H1 (cell line): Measurements from ENCODE around the gene SIK3. TPM values are rescaled to one million over a fixed set of nuclear protein-coding genes. Genes with fewer than 3 reads are reported as not detected.

ENCODE experiments used
- CTCF ChIA-PET: fragments of 300-600 bp; sonication (Branson Sonifier 250); formaldehyde crosslinking; loops from one replicate; lab custom pipeline; 2021; ENCODE audit not compliant: partially characterized antibody; lab: Charles Lee
- POLR2A ChIA-PET: fragments of 300-600 bp; sonication (Branson Sonifier 250); formaldehyde crosslinking; loops from one replicate; lab custom pipeline; 2021; ENCODE audit warnings: inconsistent platforms; ENCODE audit not compliant: partially characterized antibody; lab: Charles Lee
- DNase-seq, 2 experiments: peaks; one replicate each; pipeline versions ENCODE4 v3.0.0 to v3.0.0-alpha.2; 2010 to 2022; ENCODE audit warnings: low spot score in 2 of 2, low read depth in 1 of 2, mixed read lengths in 1 of 2
- FAIRE-seq: peaks from 2 replicates; lab custom pipeline; 2011; peaks lifted over from hg19 to GRCh38; lab: Jason Lieb, UNC
- H2AFZ ChIP-seq: 2 replicates; pipeline ENCODE4 v1.8.1; 2012; ENCODE audit warnings: low read length, inconsistent platforms
- H2AK5ac ChIP-seq: 2 replicates; pipeline ENCODE4 v1.6.1; 2013; ENCODE audit warnings: low read depth, low read length
- H2BK120ac ChIP-seq: replicated peaks from 2 replicates; pipeline ENCODE3; 2013; ENCODE audit warnings: low read depth, low read length, inconsistent platforms
- H2BK12ac ChIP-seq: 2 replicates; pipeline ENCODE4 v1.6.1; 2013; ENCODE audit warnings: low read depth, low read length
- H2BK15ac ChIP-seq: 2 replicates; pipeline ENCODE4 v1.6.1; 2013; ENCODE audit warnings: low read length
- H2BK20ac ChIP-seq: 2 replicates; pipeline ENCODE4 v1.6.1; 2013; ENCODE audit warnings: low read length
- H2BK5ac ChIP-seq: 2 replicates; pipeline ENCODE4 v1.6.1; 2013; ENCODE audit warnings: low read depth, low read length
- H3K14ac ChIP-seq: 2 replicates; pipeline ENCODE4 v1.6.1; 2013; ENCODE audit warnings: inconsistent platforms; ENCODE audit not compliant: insufficient read length
- H3K18ac ChIP-seq: 2 replicates; pipeline ENCODE4 v1.6.1; 2013; ENCODE audit warnings: low read length; ENCODE audit errors: extremely low read depth
- H3K23ac ChIP-seq: 2 replicates; pipeline ENCODE4 v1.6.1; 2013; ENCODE audit warnings: inconsistent platforms; ENCODE audit not compliant: insufficient read length
- H3K23me2 ChIP-seq: 2 replicates; pipeline ENCODE4 v1.6.1; 2013; ENCODE audit warnings: low read depth, low read length
- H3K27ac ChIP-seq: 2 replicates; pipeline ENCODE4 v1.6.1; 2011; ENCODE audit warnings: low read depth, low read length, inconsistent platforms
- H3K27me3 ChIP-seq, 4 experiments: replicated peaks in 1 of 4; 1 replicate in 1 of 4; 2 replicates in 3 of 4; pipeline versions ENCODE4 v1.6.1 to v1.8.1; 2011 to 2013; ENCODE audit warnings: low read length in 3 of 4, mild to moderate bottlenecking in 3 of 4, inconsistent platforms in 2 of 4, mixed read lengths in 2 of 4, moderate library complexity in 1 of 4; ENCODE audit not compliant: control insufficient read depth in 3 of 4, insufficient read depth in 3 of 4; ENCODE audit errors: extremely low read depth in 1 of 4
- H3K36me3 ChIP-seq, 4 experiments: 2 replicates each; pipeline versions ENCODE4 v1.6.1 to v1.8.1; 2011 to 2013; ENCODE audit warnings: mild to moderate bottlenecking in 4 of 4, low read length in 3 of 4, moderate library complexity in 2 of 4, control low read depth in 1 of 4, inconsistent platforms in 1 of 4; ENCODE audit not compliant: insufficient read depth in 4 of 4, control insufficient read depth in 2 of 4
- H3K4ac ChIP-seq: replicated peaks from 2 replicates; pipeline ENCODE3; 2013; ENCODE audit warnings: low read length, low read depth, mixed read lengths, inconsistent platforms; ENCODE audit not compliant: insufficient read length
- H3K4me1 ChIP-seq, 4 experiments: replicated peaks in 1 of 4; 1 replicate in 1 of 4; 2 replicates in 3 of 4; pipeline versions ENCODE4 v1.6.1 to v1.8.1; 2011 to 2013; ENCODE audit warnings: low read length in 3 of 4, inconsistent platforms in 2 of 4, mixed read lengths in 1 of 4; ENCODE audit not compliant: insufficient read depth in 4 of 4, control insufficient read depth in 3 of 4
- H3K4me2 ChIP-seq, 2 experiments: 2 replicates each; pipeline versions ENCODE4 v1.6.1 to v1.8.1; 2011 to 2013; ENCODE audit warnings: low read depth in 2 of 2, low read length in 2 of 2, control low read depth in 1 of 2, inconsistent platforms in 1 of 2, mild to moderate bottlenecking in 1 of 2; ENCODE audit not compliant: insufficient read depth in 1 of 2
- H3K4me3 ChIP-seq, 4 experiments: fragments of 200-600, 300-600 bp in 1 of 4; sonication (generic), shearing (Covaris generic), sonication (Bioruptor Twin) in 1 of 4; 2 replicates each; pipeline versions ENCODE4 v1.5.1 to v1.8.1; 2011 to 2016; ENCODE audit warnings: low read length in 4 of 4, low read depth in 3 of 4, control low read depth in 2 of 4, inconsistent platforms in 2 of 4, mild to moderate bottlenecking in 2 of 4, mixed read lengths in 1 of 4, moderate library complexity in 1 of 4; ENCODE audit not compliant: insufficient read depth in 2 of 4; ENCODE audit errors: extremely low read depth in 1 of 4
- H3K56ac ChIP-seq: replicated peaks from 2 replicates; pipeline ENCODE3; 2013; ENCODE audit warnings: low read depth, mild to moderate bottlenecking, mixed read lengths, low read length, inconsistent platforms; ENCODE audit not compliant: insufficient read length
- H3K79me1 ChIP-seq: 2 replicates; pipeline ENCODE4 v1.6.1; 2013; ENCODE audit warnings: low read depth, low read length, control low read depth
- H3K79me2 ChIP-seq, 2 experiments: 2 replicates each; pipeline versions ENCODE4 v1.6.1 to v1.8.1; 2012 to 2013; ENCODE audit warnings: low read length in 2 of 2, mild to moderate bottlenecking in 2 of 2, inconsistent platforms in 1 of 2; ENCODE audit not compliant: insufficient read depth in 2 of 2, control insufficient read depth in 1 of 2
- H3K9ac ChIP-seq, 4 experiments: replicated peaks in 1 of 4; 1 replicate in 1 of 4; 2 replicates in 3 of 4; pipeline versions ENCODE4 v1.6.1 to v1.8.1; 2011 to 2013; ENCODE audit warnings: low read depth in 3 of 4, low read length in 3 of 4, control low read depth in 2 of 4, mild to moderate bottlenecking in 2 of 4, moderate library complexity in 2 of 4, inconsistent platforms in 1 of 4; ENCODE audit errors: extremely low read depth in 1 of 4
- H3K9me3 ChIP-seq, 2 experiments: 2 replicates each; pipeline versions ENCODE4 v1.6.1 to v1.8.1; 2012 to 2013; ENCODE audit warnings: mild to moderate bottlenecking in 2 of 2, moderate library complexity in 2 of 2, control low read depth in 1 of 2, inconsistent platforms in 1 of 2, low read depth in 1 of 2, low read length in 1 of 2, mixed read lengths in 1 of 2; ENCODE audit not compliant: insufficient read depth in 2 of 2
- H4K20me1 ChIP-seq, 2 experiments: replicated peaks in 1 of 2; 2 replicates each; pipeline versions ENCODE3 to v1.8.1; 2011 to 2013; ENCODE audit warnings: inconsistent platforms in 2 of 2, low read length in 2 of 2, mild to moderate bottlenecking in 1 of 2; ENCODE audit not compliant: insufficient read depth in 2 of 2, control insufficient read depth in 1 of 2
- H4K5ac ChIP-seq: 2 replicates; pipeline ENCODE4 v1.6.1; 2013; ENCODE audit warnings: low read length, low read depth, mixed read lengths, inconsistent platforms; ENCODE audit not compliant: insufficient read length
- H4K8ac ChIP-seq: 2 replicates; pipeline ENCODE4 v1.8.0; 2013; ENCODE audit warnings: mild to moderate bottlenecking, moderate library complexity, low read length, inconsistent platforms; ENCODE audit not compliant: insufficient read depth; ENCODE audit errors: extremely low read depth
- H4K91ac ChIP-seq: replicated peaks from 2 replicates; pipeline ENCODE3; 2013; ENCODE audit warnings: low read length, mixed read lengths, inconsistent platforms; ENCODE audit not compliant: insufficient read length
- CBX8 ChIP-seq: fragments of 300-800, 300-1000 bp; sonication (generic); IDR thresholded peaks from 2 replicates; pipeline ENCODE4 v1.7.1; 2016; ENCODE audit warnings: low read depth, low read length, borderline replicate concordance
- NRF1 ChIP-seq: IDR thresholded peaks from 2 replicates; pipeline ENCODE4 v1.6.1; 2011; ENCODE audit warnings: mild to moderate bottlenecking, low read depth, low read length, improper control_type of control experiment
- SP4 ChIP-seq: IDR thresholded peaks from 2 replicates; pipeline ENCODE4 v1.6.1; 2012; ENCODE audit warnings: low read length, inconsistent platforms
- TAF1 ChIP-seq: IDR thresholded peaks from 2 replicates; pipeline ENCODE4 v1.6.1; 2011; ENCODE audit warnings: mild to moderate bottlenecking, low read depth, low read length
- WGBS, 2 experiments: shearing (Covaris generic) in 1 of 2; methylation state at CpG; one replicate each; pipeline versions ENCODE4 v1.1.6 to v1.1.7; 2013 to 2015; ENCODE audit warnings: low lambda C conversion rate in 2 of 2, mixed read lengths in 2 of 2, inconsistent platforms in 1 of 2, low coverage in 1 of 2, missing lambda C conversion rate in 1 of 2; ENCODE audit not compliant: insufficient replicate concordance in 2 of 2, insufficient coverage in 1 of 2, insufficient read length in 1 of 2; ENCODE audit errors: extremely low coverage in 1 of 2, missing lambda C conversion rate in 1 of 2; 5-methylcytosine and 5-hydroxymethylcytosine counted together
- polyA plus RNA-seq, 7 experiments: library from polyadenylated mRNA; depleted of rRNA in 3 of 7; stranded (reverse) in 5 of 7; unstranded in 2 of 7; fragments of >200 nt in 5 of 7; fragments of 200-250 nt in 2 of 7; gene quantifications; 1 replicate in 5 of 7; 2 replicates in 1 of 7; 4 replicates in 1 of 7; pipeline versions ENCODE4 v1.2.1 to v1.2.3, GENCODE V29; 2011 to 2013; ENCODE audit warnings: missing spikeins in 2 of 7, mixed read lengths in 2 of 7
- total RNA-seq: library from RNA; stranded (reverse); fragmentation: NEBNext Ultra II Directional; extraction: Animal tissue kit (Norgen Biotek cat#: 25700); gene quantifications from 2 replicates; pipeline ENCODE4 v1.2.1, GENCODE V29; 2021

SIK3 gene
- total and polyA plus RNA-seq, 2 of the 8 experiments (the other 6 are each of a cell fraction or from before 2014, with no cell fraction given) = 19.9 to 32.1 TPM

- H3K9ac ChIP-seq = no peak overlapping the region
- no peaks in the 10 kb centered on the region for H3K9me3 ChIP-seq
- CTCF ChIA-PET = interaction anchor here (1.0 to 1.7 kb wide), 7 partner anchors 9 to 264 kb away, joined by 3 to 6 read pairs (median 4); partner anchors contain the start of genes APOA4, APOA5 and ZPR1
- H2BK15ac ChIP-seq = no peak overlapping the region
- no peak overlapping the region for H3K4me2 ChIP-seq
- no peak overlapping the region for H3K56ac ChIP-seq
- H3K4ac ChIP-seq = no peak overlapping the region
- H2AFZ ChIP-seq = no peak overlapping the region
- H4K20me1 ChIP-seq = no peaks in the 10 kb centered on the region
- H3K27ac ChIP-seq = no peak overlapping the region
- no peak overlapping the region for H2BK120ac ChIP-seq
- H3K79me2 ChIP-seq = no peaks in the 10 kb centered on the region
- no peaks in the 10 kb centered on the region for H3K27me3 ChIP-seq
- H2BK5ac ChIP-seq = no peak overlapping the region
- 92% methylated on average over 4 of the region's 4 CpGs; no CpG with 5 or more reads in 1 of the 2 experiments for WGBS, 2 experiments
- H2BK12ac ChIP-seq = no peak overlapping the region
- H3K23me2 ChIP-seq = no peaks in the 10 kb centered on the region
- no peak overlapping the region for H3K14ac ChIP-seq
- no peak overlapping the region for H2AK5ac ChIP-seq
- no peak overlapping the region for H3K4me3 ChIP-seq
- H4K8ac ChIP-seq = no peak overlapping the region
- H4K5ac ChIP-seq = no peak overlapping the region
- H3K4me1 ChIP-seq = peaks cover 0 to 7% (median 0%) of the 10 kb centered on the region in 4 experiments; a peak in 2 of 7 replicates
- H3K23ac ChIP-seq = no peak overlapping the region
- H2BK20ac ChIP-seq = no peak overlapping the region
- POLR2A ChIA-PET = no interaction called here
- H3K79me1 ChIP-seq = no peaks in the 10 kb centered on the region
- H4K91ac ChIP-seq = no peak overlapping the region
- no peak overlapping the region for H3K18ac ChIP-seq
- TF ChIP-seq TAF1 (no peak), CBX8 (no peak), SP4 (no peak), NRF1 (no peak)
- TF ChIP-seq, all 59 proteins: peak for 0
- peaks cover 4 to 30% (median 21%) of the 10 kb centered on the region in 4 experiments; a peak in 7 of 8 replicates for H3K36me3 ChIP-seq
- FAIRE-seq (no peak), DNase-seq (no peak)
These were observed 256.1 kb downstream of the SIK3 start for GRCh38 chr11:116842117-116842516.
